ENCODE data around the gene PHF2. TPM values are rescaled to one million over a fixed set of nuclear protein-coding genes. Genes with fewer than 3 reads are reported as not detected.

Gene PHF2
- total RNA-seq, 1 experiment from 2014 or later, result 11.6 TPM

- TF ChIP-seq AR (CRISPR knock-in tag; IDR thresholded peaks at IDR 0.05), result no peak
- TF ChIP-seq SMAD4 (CRISPR knock-in tag; IDR thresholded peaks at IDR 0.05), result no peak
These were observed 30.0 kb upstream of the PHF2 start (continued) for GRCh38 chr9:93546356-93546755.

DNA sequence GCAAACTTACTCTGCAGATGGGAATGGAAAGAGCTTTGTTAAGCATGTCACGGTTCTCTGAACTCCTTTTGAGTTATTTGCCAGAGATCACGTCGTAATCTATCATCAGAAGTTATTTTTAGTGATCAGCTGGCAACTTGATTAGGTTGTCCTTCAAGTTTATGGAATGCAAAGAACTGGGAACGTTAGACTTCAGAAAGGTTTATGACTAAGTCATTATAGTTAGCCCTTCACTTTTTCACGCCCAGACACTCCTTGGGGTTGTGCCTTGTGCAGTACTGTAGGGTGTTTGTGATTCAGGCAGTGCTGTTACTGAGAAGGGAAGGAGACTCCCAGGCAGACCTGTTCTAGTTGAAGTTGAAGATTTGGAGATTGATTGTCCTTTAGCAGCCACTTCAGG lies 26.8 kb upstream of the PHF2 start:
- Mint-ChIP-seq H3K4me3 (no peak overlapping the region), H3K27ac (peak overlapping the region; percentile 47; the same call in 1 of the 2 replicates), H3K36me3 (peaks cover 41% of the 10 kb centered on the region), H3K27me3 (ENCODE audit: low read depth) (no peaks in the 10 kb centered on the region), H3K4me1 (peaks cover 9% of the 10 kb centered on the region), H3K9me3 (no peaks in the 10 kb centered on the region)
- ChIA-PET POLR2A (no interaction called here), CTCF (interaction anchor here (1.8 kb wide), 1 partner anchor 17 kb away, joined by 8 read pairs; no protein-coding TSS in a partner anchor)
- no peak for DNase-seq (ENCODE audit: low spot score)
- TF ChIP-seq NFYB (CRISPR knock-in tag; conservative IDR thresholded peaks at IDR 0.05; ENCODE audit: low read depth), result no peak
- no peak for TF ChIP-seq NR1H2 (CRISPR knock-in tag; IDR thresholded peaks at IDR 0.05)
- TF ChIP-seq STAT6 (CRISPR knock-in tag; conservative IDR thresholded peaks at IDR 0.05; ENCODE audit: low read depth), result no peak
- no peak for TF ChIP-seq ZNF425 (CRISPR knock-in tag; conservative IDR thresholded peaks at IDR 0.05)
- TF ChIP-seq, protein P1, sequence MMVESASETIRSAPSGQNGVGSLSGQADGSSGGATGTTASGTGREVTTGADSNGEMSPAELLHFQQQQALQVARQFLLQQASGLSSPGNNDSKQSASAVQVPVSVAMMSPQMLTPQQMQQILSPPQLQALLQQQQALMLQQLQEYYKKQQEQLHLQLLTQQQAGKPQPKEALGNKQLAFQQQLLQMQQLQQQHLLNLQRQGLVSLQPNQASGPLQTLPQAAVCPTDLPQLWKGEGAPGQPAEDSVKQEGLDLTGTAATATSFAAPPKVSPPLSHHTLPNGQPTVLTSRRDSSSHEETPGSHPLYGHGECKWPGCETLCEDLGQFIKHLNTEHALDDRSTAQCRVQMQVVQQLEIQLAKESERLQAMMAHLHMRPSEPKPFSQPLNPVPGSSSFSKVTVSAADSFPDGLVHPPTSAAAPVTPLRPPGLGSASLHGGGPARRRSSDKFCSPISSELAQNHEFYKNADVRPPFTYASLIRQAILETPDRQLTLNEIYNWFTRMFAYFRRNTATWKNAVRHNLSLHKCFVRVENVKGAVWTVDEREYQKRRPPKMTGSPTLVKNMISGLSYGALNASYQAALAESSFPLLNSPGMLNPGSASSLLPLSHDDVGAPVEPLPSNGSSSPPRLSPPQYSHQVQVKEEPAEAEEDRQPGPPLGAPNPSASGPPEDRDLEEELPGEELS (CRISPR knock-in tag; IDR thresholded peaks at IDR 0.05), result no peak
- no peak for TF ChIP-seq IRF2 (CRISPR knock-in tag; IDR thresholded peaks at IDR 0.05; ENCODE audit: borderline replicate concordance, low read depth)
- no peak for TF ChIP-seq JUN (CRISPR knock-in tag; IDR thresholded peaks at IDR 0.05)
- TF ChIP-seq ETV6 (CRISPR knock-in tag; IDR thresholded peaks at IDR 0.05), result no peak
- TF ChIP-seq TEAD1 (CRISPR knock-in tag; IDR thresholded peaks at IDR 0.05), result no peak
- TF ChIP-seq SMAD3 (CRISPR knock-in tag; IDR thresholded peaks at IDR 0.05; ENCODE audit: borderline replicate concordance), result no peak
- TF ChIP-seq EMX1 (CRISPR knock-in tag; IDR thresholded peaks at IDR 0.05), result no peak
- TF ChIP-seq ZNF423 (CRISPR knock-in tag; IDR thresholded peaks at IDR 0.05), result no peak
- TF ChIP-seq FOXJ3 (CRISPR knock-in tag; IDR thresholded peaks at IDR 0.05; ENCODE audit: borderline replicate concordance), result no peak
- ATAC-seq, result no peak
